ENCODE data around the gene PYGO2. TPM values are rescaled to one million over a fixed set of nuclear protein-coding genes. Genes with fewer than 3 reads are reported as not detected.

Gene PYGO2
- total and polyA plus RNA-seq, 2 donors from 2014 or later, result 26.9 to 32.8 TPM

- intact Hi-C loops (cut with DNase I), result no loop called here
- Histone ChIP-seq H3K4me3 (ENCODE audit: low read length in 3 of 3) (peak overlapping the region; percentile 37 to 90 (median 88)), H3K36me3 (ENCODE audit: control insufficient read depth in 2 of 3, insufficient read depth in 3 of 3, low read length in 3 of 3) (no peaks in the 10 kb centered on the region), H3K27ac (ENCODE audit: low read depth in 2 of 2, low read length in 2 of 2) (no peak overlapping the region), H3K9ac (ENCODE audit: low read length in 3 of 3) (peak overlapping the region in 2 of 3 donors; percentile 71 to 82), H3K27me3 (ENCODE audit: control insufficient read depth, insufficient read depth, low read length) (no peaks in the 10 kb centered on the region), H3K4me1 (ENCODE audit: control insufficient read depth in 2 of 3, insufficient read depth in 2 of 3, low read depth in 1 of 3, low read length in 3 of 3) (peaks cover 4 to 38% (median 26%) of the 10 kb centered on the region in 3 donors), H3K9me3 (ENCODE audit: control insufficient read depth in 2 of 3, insufficient read depth in 1 of 3, low read length in 3 of 3) (no peaks in the 10 kb centered on the region)
- no peak for TF ChIP-seq CTCF (IDR thresholded peaks at IDR 0.05; ENCODE audit: borderline replicate concordance, extremely low read depth, insufficient read depth)
- FAIRE-seq (no peak), DNase-seq (peak in 2 of 5 donors; percentile 58 to 72)
Observed at GRCh38 chr1:154956544-154956941, 5.0 kb downstream of the PYGO2 start.

- Histone ChIP-seq H3K4me3 (ENCODE audit: low read length in 3 of 3) (peak within 1 kb of the TSS; percentile 86 to 90 (median 88)), H3K36me3 (ENCODE audit: control insufficient read depth in 2 of 3, insufficient read depth in 3 of 3, low read length in 3 of 3) (peaks cover 0 to 4% (median 0%) of the 10 kb centered on the region in 3 donors), H3K9ac (ENCODE audit: low read length in 3 of 3) (peak within 1 kb of the TSS; percentile 73 to 82 (median 74)), H3K4me1 (ENCODE audit: control insufficient read depth in 2 of 3, insufficient read depth in 2 of 3, low read depth in 1 of 3, low read length in 3 of 3) (peaks cover 4 to 42% (median 25%) of the 10 kb centered on the region in 3 donors), H3K27me3 (ENCODE audit: control insufficient read depth, insufficient read depth, low read length) (no peaks in the 10 kb centered on the region), H3K9me3 (ENCODE audit: control insufficient read depth in 2 of 3, insufficient read depth in 1 of 3, low read length in 3 of 3) (no peaks in the 10 kb centered on the region), H3K27ac (ENCODE audit: low read depth in 2 of 2, low read length in 2 of 2) (peak within 1 kb of the TSS; percentile 66 to 78)
- intact Hi-C loops (cut with DNase I), result no loop called here
- DNase-seq (peak; percentile 73 to 99 (median 96)), FAIRE-seq (peak; percentile 73)
- peak; percentile 1 for TF ChIP-seq CTCF (IDR thresholded peaks at IDR 0.05; ENCODE audit: borderline replicate concordance, extremely low read depth, insufficient read depth)
Observed at GRCh38 chr1:154955718-154956543, 5.7 kb downstream of the PYGO2 start, which contains the start of gene PBXIP1. Gene PBXIP1 (minus strand): TSS chr1:154956099. CDS start chr1:154953721, 2,378 bp downstream.

- peaks cover 4 to 37% (median 19%) of the 10 kb centered on the region in 3 donors for H3K4me1 ChIP-seq (ENCODE audit: control insufficient read depth in 2 of 3, insufficient read depth in 2 of 3, low read depth in 1 of 3, low read length in 3 of 3)
Observed at GRCh38 chr1:154955039-154955717, 6.4 kb downstream of the PYGO2 start.

More at GRCh38 chr1:154955039-154955717, 6.4 kb downstream of the PYGO2 start:
- intact Hi-C loops (cut with DNase I), result no loop called here
- H3K27me3 ChIP-seq (ENCODE audit: control insufficient read depth, insufficient read depth, low read length), result no peaks in the 10 kb centered on the region
- H3K27ac ChIP-seq (ENCODE audit: low read depth in 2 of 2, low read length in 2 of 2), result peak overlapping the region; percentile 66 to 78
- H3K4me3 ChIP-seq (ENCODE audit: low read length in 3 of 3), result peak overlapping the region; percentile 86 to 90 (median 88)
- FAIRE-seq (no peak), DNase-seq (peak; percentile 80 to 88 (median 85))
- H3K36me3 ChIP-seq (ENCODE audit: control insufficient read depth in 2 of 3, insufficient read depth in 3 of 3, low read length in 3 of 3), result peaks cover 0 to 8% (median 0%) of the 10 kb centered on the region in 3 donors
- H3K9me3 ChIP-seq (ENCODE audit: control insufficient read depth in 2 of 3, insufficient read depth in 1 of 3, low read length in 3 of 3), result no peaks in the 10 kb centered on the region
- H3K9ac ChIP-seq (ENCODE audit: low read length in 3 of 3), result peak overlapping the region; percentile 30 to 82 (median 73)
- TF ChIP-seq CTCF (IDR thresholded peaks at IDR 0.05; ENCODE audit: borderline replicate concordance, extremely low read depth, insufficient read depth), result no peak

All from kidney (tissue), 14 donors.